Measurements from ENCODE around the gene INSR.
A peak's percentile ranks its signal among the peaks of the same experiment; 100 is the strongest.
"Not testable (repeated sequence)": the region's sequence is repeated elsewhere in the genome, so short reads cannot be mapped to it uniquely, and the experiment has no call there.

Gene INSR

DNA sequence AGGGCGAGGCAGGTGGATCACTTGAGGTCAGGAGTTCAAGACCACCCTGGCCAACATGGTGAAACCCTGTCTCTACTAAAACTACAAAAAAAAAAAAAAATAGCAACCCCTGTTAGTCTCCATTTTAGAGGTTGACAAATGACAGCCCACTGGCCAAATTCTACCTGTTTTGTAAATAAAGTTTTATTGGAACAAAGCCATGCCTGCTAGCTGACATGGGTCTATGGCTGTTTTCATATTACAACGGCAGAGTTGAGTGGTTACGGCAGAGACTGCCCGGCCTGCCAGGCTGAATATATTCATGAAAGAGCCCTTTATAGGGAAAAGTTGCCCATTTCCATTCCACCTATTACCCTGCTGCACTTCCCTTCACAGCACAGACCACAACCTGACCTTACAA lies 121.4 kb downstream of the INSR start:
- no peaks in the 10 kb centered on the region for H3K27me3 Mint-ChIP-seq
- no peak overlapping the region for H3K4me3 Mint-ChIP-seq

DNA sequence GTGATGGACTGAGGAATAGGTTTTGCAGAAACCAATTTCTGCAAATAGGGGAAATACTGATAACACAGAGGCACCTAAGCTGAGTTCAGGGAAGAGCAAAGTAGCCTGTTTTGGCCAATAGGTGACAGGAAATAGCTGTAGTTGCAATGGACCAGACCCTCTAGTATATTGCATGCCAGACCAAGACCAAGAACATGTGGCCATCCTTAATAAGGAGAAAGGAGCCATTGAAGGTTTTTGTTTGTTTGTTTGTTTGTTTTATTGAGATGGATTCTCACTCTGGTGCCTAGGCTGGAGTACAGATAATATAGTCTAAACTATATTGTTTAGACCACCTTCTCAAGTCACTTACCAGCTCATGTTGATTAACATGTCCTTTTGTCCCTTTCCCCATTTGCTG lies 123.2 kb downstream of the INSR start:
- no peak overlapping the region for H3K27ac Mint-ChIP-seq
- H3K36me3 Mint-ChIP-seq = no peaks in the 10 kb centered on the region
- no peaks in the 10 kb centered on the region for H3K4me1 Mint-ChIP-seq
- H3K9me3 Mint-ChIP-seq = peaks cover 5% of the 10 kb centered on the region
- H3K27me3 Mint-ChIP-seq = no peaks in the 10 kb centered on the region
- H3K4me3 Mint-ChIP-seq = no peak overlapping the region

More for the DNA sequence above, 121.4 kb downstream of the INSR start:
- Mint-ChIP-seq H3K4me1 (no peaks in the 10 kb centered on the region), H3K36me3 (no peaks in the 10 kb centered on the region), H3K9me3 (peaks cover 5% of the 10 kb centered on the region), H3K27ac (no peak overlapping the region)

- no peaks in the 10 kb centered on the region for H3K4me1 Mint-ChIP-seq
- peaks cover 5% of the 10 kb centered on the region for H3K9me3 Mint-ChIP-seq
- no peak overlapping the region for H3K27ac Mint-ChIP-seq
- no peaks in the 10 kb centered on the region for H3K27me3 Mint-ChIP-seq
- no peaks in the 10 kb centered on the region for H3K36me3 Mint-ChIP-seq
- H3K4me3 Mint-ChIP-seq = no peak overlapping the region
Measured at GRCh38 chr19:7168941-7169340, 125.3 kb downstream of the INSR start.

GRCh38 chr19:7161292-7161691 lies 132.9 kb downstream of the INSR start:
- no peaks in the 10 kb centered on the region for H3K27me3 Mint-ChIP-seq

DNA sequence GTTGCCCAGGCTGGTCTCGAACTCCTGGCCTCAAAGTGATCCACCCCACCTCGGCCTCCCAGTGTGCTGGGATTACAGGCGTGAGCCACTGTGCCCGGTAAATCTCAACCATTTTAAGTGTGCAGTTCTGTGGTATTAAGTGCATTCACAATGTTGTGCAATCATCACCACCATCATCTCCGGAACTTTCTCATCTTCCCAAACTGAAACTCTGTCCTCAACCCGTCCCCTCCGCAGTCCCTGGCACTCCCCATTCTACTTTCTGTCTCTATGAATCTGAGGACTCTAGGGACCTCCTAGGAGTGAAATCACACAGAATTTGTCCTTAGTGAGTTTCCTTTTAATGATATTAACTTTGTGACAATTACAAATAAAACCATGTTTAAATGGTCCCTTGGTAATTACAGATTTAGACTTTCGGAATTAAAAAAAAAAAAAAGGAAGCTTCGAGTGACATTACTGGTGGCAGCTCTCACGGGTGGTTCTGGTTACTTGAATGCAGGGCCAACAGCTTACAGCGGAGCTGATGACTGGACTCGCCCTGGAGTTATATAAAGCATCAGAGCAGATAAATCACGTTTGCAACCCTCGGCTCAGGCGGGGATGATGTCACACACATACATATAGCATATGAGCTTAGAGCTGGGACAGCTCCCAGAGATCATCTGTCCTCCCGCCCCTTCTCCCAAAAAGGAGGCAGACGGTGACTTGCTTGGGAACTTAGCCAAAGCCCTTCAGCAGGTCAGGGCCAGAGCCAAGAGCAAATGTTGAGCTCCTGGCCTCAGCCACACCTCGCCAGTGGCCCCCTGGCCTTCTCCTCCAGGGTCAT lies 134.9 kb downstream of the INSR start:
- Mint-ChIP-seq H3K4me1 (no peaks in the 10 kb centered on the region), H3K4me3 (no peak overlapping the region)

More at GRCh38 chr19:7161292-7161691, 132.9 kb downstream of the INSR start:
- H3K9me3 Mint-ChIP-seq = no peaks in the 10 kb centered on the region
- no peak overlapping the region for H3K27ac Mint-ChIP-seq
- no peaks in the 10 kb centered on the region for H3K4me1 Mint-ChIP-seq
- H3K4me3 Mint-ChIP-seq = no peak overlapping the region
- peaks cover 2% of the 10 kb centered on the region for H3K36me3 Mint-ChIP-seq

DNA sequence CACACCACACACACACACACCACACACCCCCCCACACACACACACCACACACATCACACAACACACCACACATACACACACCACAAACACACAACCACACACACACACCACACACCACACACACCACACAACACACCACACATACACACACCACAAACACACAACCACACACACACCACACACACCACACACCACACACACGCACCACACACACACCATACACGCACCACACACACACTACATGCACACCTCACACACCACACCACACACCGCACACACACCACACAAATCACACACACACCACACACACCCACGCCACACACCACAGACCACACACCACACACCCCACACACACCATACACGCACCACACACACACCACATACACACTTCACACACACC lies 141.2 kb downstream of the INSR start:
- H3K36me3 Mint-ChIP-seq = no peaks in the 10 kb centered on the region
- H3K4me1 Mint-ChIP-seq = no peaks in the 10 kb centered on the region
- H3K27ac Mint-ChIP-seq = no peak overlapping the region
- H3K27me3 Mint-ChIP-seq = no peaks in the 10 kb centered on the region
- no peak overlapping the region for H3K4me3 Mint-ChIP-seq
- H3K9me3 Mint-ChIP-seq = no peaks in the 10 kb centered on the region

More for the DNA sequence above, 134.9 kb downstream of the INSR start:
- no peaks in the 10 kb centered on the region for H3K9me3 Mint-ChIP-seq
- no peaks in the 10 kb centered on the region for H3K27me3 Mint-ChIP-seq
- H3K36me3 Mint-ChIP-seq = peaks cover 2% of the 10 kb centered on the region
- no peak overlapping the region for H3K27ac Mint-ChIP-seq

DNA sequence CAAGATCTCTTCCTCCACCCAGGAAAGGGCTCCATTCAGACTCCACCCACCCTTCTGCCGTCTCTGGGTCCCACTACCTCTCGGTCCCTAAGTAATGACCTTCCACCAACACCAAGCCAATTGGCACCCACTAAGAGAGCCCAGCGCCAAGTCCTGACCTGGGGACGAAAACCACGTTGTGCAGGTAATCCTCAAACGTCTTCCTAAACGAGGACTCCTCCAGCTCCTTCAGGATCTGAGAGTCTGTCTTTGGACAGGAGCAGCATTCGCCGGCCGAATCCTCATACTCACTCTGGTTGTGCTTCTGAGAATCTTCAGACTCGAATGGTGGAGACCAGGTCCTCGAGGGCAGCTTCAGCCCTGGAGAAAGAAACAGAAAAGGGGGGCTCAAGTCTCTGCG lies 141.6 kb downstream of the INSR start:
- no peaks in the 10 kb centered on the region for H3K36me3 Mint-ChIP-seq
- H3K4me1 Mint-ChIP-seq = no peaks in the 10 kb centered on the region
- no peak overlapping the region for H3K4me3 Mint-ChIP-seq
- no peaks in the 10 kb centered on the region for H3K27me3 Mint-ChIP-seq
- H3K27ac Mint-ChIP-seq = peak overlapping the region; percentile 76
- no peaks in the 10 kb centered on the region for H3K9me3 Mint-ChIP-seq

DNA sequence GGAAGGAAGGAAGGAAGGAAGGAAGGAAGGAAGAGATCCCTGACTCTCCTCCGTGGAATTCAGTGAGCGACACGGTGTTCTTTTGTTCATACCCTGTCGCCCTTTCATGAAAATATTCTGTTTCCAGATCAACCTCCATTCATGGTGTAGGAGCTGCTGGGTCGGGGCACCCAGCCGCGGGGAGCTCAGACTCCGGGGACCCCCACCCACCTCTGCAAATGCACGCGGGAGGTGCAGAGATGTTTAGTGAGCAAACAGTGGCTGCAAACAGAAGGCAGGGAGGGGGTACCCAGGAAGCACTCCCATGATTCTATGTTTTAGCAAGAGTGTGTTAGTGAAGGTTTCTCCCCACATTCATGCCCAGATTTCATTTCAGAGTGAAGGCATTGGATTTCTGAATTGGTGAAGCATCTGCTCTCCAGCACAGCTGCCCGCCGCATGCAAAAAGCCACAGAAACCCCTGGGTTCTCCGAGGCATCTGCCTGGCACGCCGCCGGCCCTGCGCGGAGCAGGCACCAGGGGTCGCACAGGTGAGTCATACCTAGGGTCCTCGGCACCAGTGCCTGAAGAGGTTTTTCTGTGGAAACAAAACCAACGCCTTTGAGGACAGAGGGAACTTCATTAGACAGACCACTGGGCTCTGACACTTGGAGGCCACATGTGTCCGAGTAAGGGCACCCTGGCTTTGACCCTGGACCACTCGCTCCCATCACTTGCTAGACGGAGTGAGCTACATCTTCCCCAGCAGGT lies 144.1 kb downstream of the INSR start:
- no peaks in the 10 kb centered on the region for H3K4me1 Mint-ChIP-seq
- H3K9me3 Mint-ChIP-seq = no peaks in the 10 kb centered on the region
- H3K27me3 Mint-ChIP-seq = no peaks in the 10 kb centered on the region
- H3K36me3 Mint-ChIP-seq = no peaks in the 10 kb centered on the region
- H3K4me3 Mint-ChIP-seq = no peak overlapping the region
- H3K27ac Mint-ChIP-seq = no peak overlapping the region

GRCh38 chr19:7147119-7147675 lies 147.0 kb downstream of the INSR start:
- H3K4me3 Mint-ChIP-seq, H3K27me3 Mint-ChIP-seq, H3K4me1 Mint-ChIP-seq, H3K36me3 Mint-ChIP-seq, H3K27ac Mint-ChIP-seq, H3K9me3 Mint-ChIP-seq: not testable (repeated sequence)

DNA sequence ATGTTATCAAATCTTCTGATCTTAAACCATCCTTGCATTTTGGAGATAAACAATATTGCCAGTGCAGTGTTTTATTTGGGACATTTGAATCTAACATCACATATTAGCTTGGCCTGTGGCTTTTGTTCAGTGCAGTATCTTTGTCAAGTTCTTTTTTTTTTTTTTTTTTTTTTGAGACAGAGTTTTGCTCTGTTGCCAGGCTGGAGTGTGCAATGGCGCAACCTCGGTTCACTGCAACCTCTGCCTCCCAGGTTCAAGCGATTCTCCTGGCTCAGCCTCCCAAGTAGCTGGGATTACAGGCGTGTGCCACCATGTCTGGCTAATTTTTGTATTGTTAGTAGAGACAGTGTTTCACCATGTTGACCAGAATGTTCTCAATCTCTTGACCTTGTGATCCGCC lies 148.1 kb downstream of the INSR start:
- not testable (repeated sequence) for H3K27ac Mint-ChIP-seq, H3K27me3 Mint-ChIP-seq, H3K4me1 Mint-ChIP-seq, H3K36me3 Mint-ChIP-seq, H3K4me3 Mint-ChIP-seq, H3K9me3 Mint-ChIP-seq

DNA sequence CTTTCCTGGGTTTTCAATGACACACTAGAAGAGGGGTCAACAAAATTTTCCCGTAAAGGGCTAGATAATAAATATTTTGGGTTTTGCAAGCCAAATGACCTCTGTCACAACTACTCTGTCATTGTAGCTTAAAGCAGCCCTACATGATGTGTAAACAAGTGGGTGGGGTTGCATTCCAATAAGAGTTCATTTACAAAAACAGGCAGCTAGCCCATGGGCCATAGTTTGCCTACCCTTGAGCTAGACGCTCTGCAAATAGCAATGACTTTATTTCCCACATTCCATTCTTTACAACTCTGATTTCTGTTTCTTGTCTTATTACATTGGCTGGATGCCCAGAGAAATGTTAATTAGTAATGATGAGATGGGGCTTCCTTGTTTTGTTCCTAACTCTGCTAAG lies 148.7 kb downstream of the INSR start:
- H3K9me3 Mint-ChIP-seq = no peaks in the 10 kb centered on the region
- no peaks in the 10 kb centered on the region for H3K27me3 Mint-ChIP-seq
- no peak overlapping the region for H3K27ac Mint-ChIP-seq
- H3K4me1 Mint-ChIP-seq = no peaks in the 10 kb centered on the region
- no peak overlapping the region for H3K4me3 Mint-ChIP-seq
- H3K36me3 Mint-ChIP-seq = peaks cover 2% of the 10 kb centered on the region

- no peaks in the 10 kb centered on the region for H3K9me3 Mint-ChIP-seq
- no peaks in the 10 kb centered on the region for H3K4me1 Mint-ChIP-seq
- no peaks in the 10 kb centered on the region for H3K27me3 Mint-ChIP-seq
- H3K36me3 Mint-ChIP-seq = peaks cover 2% of the 10 kb centered on the region
- no peak overlapping the region for H3K4me3 Mint-ChIP-seq
- no peak overlapping the region for H3K27ac Mint-ChIP-seq
Measured at GRCh38 chr19:7142771-7143170, 151.4 kb downstream of the INSR start.

GRCh38 chr19:7140137-7140536 lies 154.1 kb downstream of the INSR start:
- Mint-ChIP-seq H3K9me3 (no peaks in the 10 kb centered on the region), H3K36me3 (peaks cover 2% of the 10 kb centered on the region), H3K27ac (no peak overlapping the region), H3K27me3 (no peaks in the 10 kb centered on the region), H3K4me3 (no peak overlapping the region), H3K4me1 (no peaks in the 10 kb centered on the region)

DNA sequence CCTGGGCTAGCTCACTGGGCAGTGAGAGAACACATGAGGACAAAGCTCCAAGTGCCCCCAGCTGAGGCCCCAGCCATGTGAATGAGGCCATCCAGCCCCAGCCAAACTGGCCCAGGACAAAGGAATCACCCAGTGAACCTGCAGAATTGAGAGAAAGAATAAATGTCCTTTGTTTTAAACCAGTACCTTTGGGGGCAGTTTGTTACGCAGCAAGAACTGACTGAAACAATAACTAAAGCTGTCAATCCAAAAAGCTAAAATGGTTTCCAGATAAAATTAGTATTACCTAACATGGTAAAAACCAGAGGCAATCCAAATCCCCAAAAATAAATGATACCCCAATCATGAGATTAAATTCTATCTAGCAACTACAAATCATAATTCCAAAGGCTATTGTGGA lies 155.1 kb downstream of the INSR start:
- H3K27ac Mint-ChIP-seq = no peak overlapping the region
- H3K27me3 Mint-ChIP-seq = no peaks in the 10 kb centered on the region
- no peak overlapping the region for H3K4me3 Mint-ChIP-seq
- H3K9me3 Mint-ChIP-seq = no peaks in the 10 kb centered on the region
- peaks cover 2% of the 10 kb centered on the region for H3K36me3 Mint-ChIP-seq
- no peaks in the 10 kb centered on the region for H3K4me1 Mint-ChIP-seq

DNA sequence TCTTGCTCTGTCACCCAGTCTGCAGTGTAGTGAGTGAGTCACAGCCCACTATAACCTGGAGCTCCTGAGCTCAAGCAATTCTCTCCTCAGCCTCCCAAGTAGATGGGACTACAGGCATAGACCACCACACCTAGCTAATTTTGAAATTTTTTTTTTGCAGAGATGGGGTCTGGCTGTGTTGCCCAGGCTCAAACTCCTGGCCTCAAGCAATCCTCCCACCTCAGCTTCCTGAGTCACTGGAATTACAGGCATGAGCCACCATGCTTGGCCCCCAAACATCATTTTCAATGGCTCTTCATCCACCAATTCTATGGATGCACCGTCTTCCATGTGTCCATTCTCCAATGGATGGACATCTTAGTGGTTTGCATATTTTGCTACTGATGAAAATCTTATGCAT lies 155.8 kb downstream of the INSR start:
- Mint-ChIP-seq H3K4me1 (no peaks in the 10 kb centered on the region), H3K4me3 (no peak overlapping the region), H3K36me3 (peaks cover 2% of the 10 kb centered on the region), H3K9me3 (no peaks in the 10 kb centered on the region), H3K27ac (no peak overlapping the region), H3K27me3 (no peaks in the 10 kb centered on the region)

DNA sequence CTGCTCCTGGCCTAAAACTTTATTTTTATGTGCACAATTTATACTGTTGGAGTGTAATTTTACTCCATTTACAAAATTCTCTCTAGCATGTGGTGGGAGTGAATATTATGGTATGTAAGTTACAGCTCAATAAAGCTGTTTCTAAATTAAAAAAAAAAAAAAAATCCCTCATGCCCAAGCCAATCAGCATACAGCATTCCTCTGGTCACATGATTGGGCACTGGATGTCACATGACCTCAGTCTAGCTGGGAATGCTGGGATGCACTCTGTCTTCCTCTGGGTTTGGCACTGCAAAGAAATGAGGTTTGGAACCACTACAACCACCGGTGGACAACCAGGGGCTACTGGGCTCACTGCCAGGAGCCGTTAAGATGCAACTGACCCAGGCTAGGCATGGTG lies 157.1 kb downstream of the INSR start:
- Mint-ChIP-seq H3K27ac (no peak overlapping the region), H3K27me3 (no peaks in the 10 kb centered on the region), H3K4me3 (no peak overlapping the region), H3K36me3 (peaks cover 2% of the 10 kb centered on the region), H3K9me3 (no peaks in the 10 kb centered on the region), H3K4me1 (no peaks in the 10 kb centered on the region)

Data from activated naive CD4-positive, alpha-beta T cell treated with anti-CD3 and anti-CD28 coated beads, Interleukin-2, amount 50 U/mL, for 24 hours (primary cell).